Measurements from ENCODE around the gene UBE2L5. TPM values are rescaled to one million over a fixed set of nuclear protein-coding genes. Genes with fewer than 3 reads are reported as not detected.

Gene UBE2L5
- polyA plus RNA-seq, 1 donor, result 0.91 TPM

GRCh38 chr13:30404207-30404606, 18.1 kb upstream of the UBE2L5 start:
- DNase-seq, result no peak

GRCh38 chr13:30406779-30407416, 15.4 kb upstream of the UBE2L5 start:
- DNase-seq, result no peak

GRCh38 chr13:30408319-30409101, 13.8 kb upstream of the UBE2L5 start:
- peak; percentile 92 for DNase-seq

GRCh38 chr13:30409886-30410704, 12.2 kb upstream of the UBE2L5 start:
- DNase-seq, result no peak

GRCh38 chr13:30410705-30411125, 11.6 kb upstream of the UBE2L5 start:
- DNase-seq, result no peak

GRCh38 chr13:30412346-30412745, 9.9 kb upstream of the UBE2L5 start:
- no peak for DNase-seq

- no peak for DNase-seq
These were observed 8.5 kb upstream of the UBE2L5 start for GRCh38 chr13:30413842-30414241.

GRCh38 chr13:30415430-30416030, 6.8 kb upstream of the UBE2L5 start:
- DNase-seq, result no peak

- no peak for DNase-seq
These were observed 5.8 kb upstream of the UBE2L5 start for GRCh38 chr13:30416471-30416870.

- no peak for DNase-seq
These were observed 4.1 kb upstream of the UBE2L5 start for GRCh38 chr13:30418075-30418716.

- no peak for DNase-seq
These were observed 3.4 kb upstream of the UBE2L5 start for GRCh38 chr13:30418717-30419459.

- DNase-seq, result peak; percentile 76
These were observed 920 bp upstream of the UBE2L5 start for GRCh38 chr13:30421093-30422053.

- no peak for DNase-seq
These were observed 1.6 kb downstream of the UBE2L5 start for GRCh38 chr13:30423891-30424290.

- DNase-seq, result no peak
These were observed 6.9 kb downstream of the UBE2L5 start for GRCh38 chr13:30429235-30429634.

GRCh38 chr13:30429721-30430694, 7.7 kb downstream of the UBE2L5 start:
- no peak for DNase-seq

GRCh38 chr13:30431269-30431940, 9.1 kb downstream of the UBE2L5 start:
- no peak for DNase-seq

GRCh38 chr13:30435911-30436451, 13.7 kb downstream of the UBE2L5 start:
- no peak for DNase-seq

GRCh38 chr13:30437177-30437576, 14.9 kb downstream of the UBE2L5 start:
- DNase-seq, result no peak

Data from left kidney (tissue), 2 donors.